Measurements from ENCODE around the gene CCDC97. TPM values are rescaled to one million over a fixed set of nuclear protein-coding genes. Genes with fewer than 3 reads are reported as not detected.

The CCDC97 gene
- 47.3 and 48.5 TPM in 2 replicates for total RNA-seq
- long read RNA-seq, partial matches to known transcripts: 1 of 4 reads
- long read RNA-seq, other reads (novel, unspliced or antisense): 3 of 4 reads

DNA sequence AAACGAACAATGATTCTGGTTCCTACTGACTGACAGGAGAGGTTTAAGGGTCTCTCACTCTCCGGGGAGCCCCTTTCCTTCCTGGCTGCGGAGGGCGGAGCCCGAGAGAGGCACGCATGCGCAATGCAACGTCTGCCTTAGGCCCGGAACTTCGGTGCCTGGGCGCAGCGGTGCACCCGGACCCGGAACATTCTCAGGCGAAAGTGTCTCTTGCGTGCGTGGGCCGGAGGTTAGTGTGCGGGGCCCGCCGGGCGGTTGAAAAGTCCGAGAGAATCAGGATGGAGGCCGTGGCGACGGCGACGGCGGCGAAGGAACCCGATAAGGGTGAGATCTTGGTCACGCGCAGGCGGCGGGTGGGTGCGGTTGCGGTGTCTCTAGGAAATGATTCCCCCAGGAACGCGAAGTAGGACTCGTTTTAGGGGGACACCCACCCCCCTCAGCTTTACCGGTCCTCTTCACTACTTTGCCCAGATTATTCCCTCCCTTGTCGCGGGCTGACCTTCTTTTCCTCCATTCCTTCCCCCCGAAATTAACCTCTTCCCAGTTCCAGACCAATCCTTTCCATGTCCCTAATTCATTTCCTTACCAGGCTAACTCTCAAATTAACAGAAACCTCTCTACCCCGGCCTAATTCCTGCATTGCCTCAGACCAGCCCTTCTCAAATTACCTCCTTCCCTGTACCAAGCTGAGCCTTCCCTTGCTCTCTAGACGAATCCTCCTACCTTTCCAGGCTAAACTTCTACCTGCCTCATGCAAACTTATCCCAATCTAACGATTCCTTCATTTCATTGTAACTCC is at the start of gene CCDC97:
TSS of gene CCDC97 (plus strand) at position 140 of the 799 bp plus-strand sequence. CDS start at position 279, 139 bp downstream.
- DNase-seq (ENCODE audit: low read depth, low spot score): peak; percentile 88
- Mint-ChIP-seq H3K9me3 (no peaks in the 10 kb centered on the region), H3K27ac (ENCODE audit: unreplicated experiment) (peak within 1 kb of the TSS; percentile 98), H3K4me3 (peak within 1 kb of the TSS; percentile 100), H3K4me1 (peaks cover 38% of the 10 kb centered on the region), H3K27me3 (ENCODE audit: low read depth) (peaks cover 9% of the 10 kb centered on the region), H3K36me3 (ENCODE audit: low read depth) (peaks cover 8% of the 10 kb centered on the region)
- TF ChIP-seq CTCF (conservative IDR thresholded peaks at IDR 0.05): no peak

- no peaks in the 10 kb centered on the region for H3K9me3 Mint-ChIP-seq
- H3K27ac Mint-ChIP-seq (ENCODE audit: unreplicated experiment): no peak overlapping the region
- H3K36me3 Mint-ChIP-seq (ENCODE audit: low read depth): peaks cover 3% of the 10 kb centered on the region
- no peak for TF ChIP-seq CTCF (conservative IDR thresholded peaks at IDR 0.05)
- DNase-seq (ENCODE audit: low read depth, low spot score): no peak
- H3K4me3 Mint-ChIP-seq: peak overlapping the region; percentile 96
- H3K4me1 Mint-ChIP-seq: peaks cover 27% of the 10 kb centered on the region
- H3K27me3 Mint-ChIP-seq (ENCODE audit: low read depth): peaks cover 3% of the 10 kb centered on the region
These were observed 48.3 kb upstream of the CCDC97 start for GRCh38 chr19:41261474-41262190.

DNA sequence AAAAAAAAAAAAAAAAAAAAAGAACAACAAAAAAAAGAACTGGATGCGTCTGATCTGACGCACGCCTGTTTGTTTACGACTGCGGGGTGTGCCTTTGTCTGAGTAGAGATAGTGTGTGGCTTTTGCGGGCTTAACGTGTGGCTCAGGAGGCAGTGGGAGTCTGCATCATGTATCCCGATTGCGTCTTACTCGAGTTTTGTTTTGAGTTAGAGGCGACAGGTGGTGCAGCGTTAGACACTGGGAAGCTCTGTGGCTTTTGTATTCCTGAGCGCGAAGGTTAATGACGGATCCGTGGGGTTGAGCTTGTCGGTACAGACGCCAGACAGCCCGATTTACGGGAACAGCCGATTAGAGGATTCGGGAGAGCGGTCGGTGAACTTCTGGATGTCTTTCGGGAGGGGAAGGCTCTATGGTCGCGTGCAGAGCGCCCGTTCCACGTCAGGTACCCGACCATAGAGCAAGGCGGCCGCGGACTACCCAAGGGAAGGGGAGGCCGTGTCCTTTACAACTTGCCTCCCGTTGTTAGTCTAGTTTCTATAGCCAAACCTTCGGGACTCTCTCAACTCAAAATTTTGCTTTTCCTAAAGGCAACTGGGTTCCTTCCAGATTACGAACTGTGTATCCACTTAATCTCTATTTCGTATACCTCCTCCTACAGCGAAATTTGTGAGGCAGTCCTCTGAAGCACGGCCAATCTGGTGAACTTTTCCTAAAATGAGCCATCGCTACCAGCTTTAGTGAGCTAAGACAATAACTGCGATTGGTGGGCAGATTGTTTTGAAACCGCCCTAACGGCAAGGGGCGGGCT is 46.7 kb upstream of the CCDC97 start:
- H3K36me3 Mint-ChIP-seq (ENCODE audit: low read depth): peaks cover 3% of the 10 kb centered on the region
- H3K27me3 Mint-ChIP-seq (ENCODE audit: low read depth): peaks cover 3% of the 10 kb centered on the region
- H3K4me3 Mint-ChIP-seq: peak overlapping the region; percentile 96

GRCh38 chr19:41263850-41264580 is 46.0 kb upstream of the CCDC97 start, which contains the start of gene HNRNPUL1:
Gene HNRNPUL1 (plus strand): TSS chr19:41264372. CDS start chr19:41264504, 132 bp downstream.
- peak; percentile 100 for DNase-seq (ENCODE audit: low read depth, low spot score)
- Mint-ChIP-seq H3K4me3 (peak within 1 kb of the TSS; percentile 96), H3K27me3 (ENCODE audit: low read depth) (peaks cover 3% of the 10 kb centered on the region), H3K4me1 (peaks cover 39% of the 10 kb centered on the region), H3K27ac (ENCODE audit: unreplicated experiment) (peak within 1 kb of the TSS; percentile 99), H3K9me3 (no peaks in the 10 kb centered on the region), H3K36me3 (ENCODE audit: low read depth) (peaks cover 3% of the 10 kb centered on the region)
- no peak for TF ChIP-seq CTCF (conservative IDR thresholded peaks at IDR 0.05)

More for the DNA sequence above, 46.7 kb upstream of the CCDC97 start:
- TF ChIP-seq CTCF (conservative IDR thresholded peaks at IDR 0.05): no peak
- peak; percentile 32 for DNase-seq (ENCODE audit: low read depth, low spot score)
- Mint-ChIP-seq H3K4me1 (peaks cover 39% of the 10 kb centered on the region), H3K9me3 (no peaks in the 10 kb centered on the region), H3K27ac (ENCODE audit: unreplicated experiment) (peak overlapping the region; percentile 99)

Data from neural crest cell (in vitro differentiated cells).